ENCODE measurements around the gene PLAAT1. TPM values are rescaled to one million over a fixed set of nuclear protein-coding genes. Genes with fewer than 3 reads are reported as not detected.

PLAAT1 gene
- total RNA-seq, 6 donors from 2014 or later = 0.20 to 0.46 (median 0.40) TPM; not detected in 3

- no peaks in the 10 kb centered on the region for H3K27me3 ChIP-seq
- H3K9me3 ChIP-seq = no peaks in the 10 kb centered on the region
- ATAC-seq (ENCODE audit: low FRiP score in 2 of 2) (peak in 1 of 2 donors; percentile 35), DNase-seq (no peak)
- no peak for TF ChIP-seq CTCF (IDR thresholded peaks at IDR 0.05)
- no peak for TF ChIP-seq EP300 (IDR thresholded peaks at IDR 0.05)
- no peak for TF ChIP-seq POLR2A (IDR thresholded peaks at IDR 0.05)
- no peak for TF ChIP-seq POLR2AphosphoS5 (IDR thresholded peaks at IDR 0.05)
- H3K4me1 ChIP-seq = no peaks in the 10 kb centered on the region
- H3K27ac ChIP-seq = no peak overlapping the region
- no peak overlapping the region for H3K4me3 ChIP-seq
- no peaks in the 10 kb centered on the region for H3K36me3 ChIP-seq
- WGBS, 2 donors = 88 to 89% methylated on average over 3 of the region's 3 CpGs
Observed at GRCh38 chr3:193313061-193313958, 72.3 kb downstream of the PLAAT1 start.

GRCh38 chr3:193314161-193314560, 73.1 kb downstream of the PLAAT1 start:
- H3K27me3 ChIP-seq = no peaks in the 10 kb centered on the region

GRCh38 chr3:193317682-193318300, 76.8 kb downstream of the PLAAT1 start:
- WGBS, 2 donors = 72 to 84% methylated on average over 2 of the region's 2 CpGs
- no peaks in the 10 kb centered on the region for H3K36me3 ChIP-seq
- DNase-seq (no peak), ATAC-seq (ENCODE audit: low FRiP score in 2 of 2) (no peak)
- H3K4me3 ChIP-seq = no peak overlapping the region
- no peaks in the 10 kb centered on the region for H3K4me1 ChIP-seq
- TF ChIP-seq POLR2AphosphoS5 (IDR thresholded peaks at IDR 0.05) = no peak
- TF ChIP-seq EP300 (IDR thresholded peaks at IDR 0.05) = no peak
- TF ChIP-seq CTCF (IDR thresholded peaks at IDR 0.05) = no peak
- no peak for TF ChIP-seq POLR2A (IDR thresholded peaks at IDR 0.05)
- no peaks in the 10 kb centered on the region for H3K9me3 ChIP-seq
- H3K27ac ChIP-seq = no peak overlapping the region
- H3K27me3 ChIP-seq = no peaks in the 10 kb centered on the region

More at GRCh38 chr3:193314161-193314560, 73.1 kb downstream of the PLAAT1 start:
- Histone ChIP-seq H3K4me1 (no peaks in the 10 kb centered on the region), H3K27ac (no peak overlapping the region), H3K9me3 (no peaks in the 10 kb centered on the region), H3K4me3 (no peak overlapping the region), H3K36me3 (no peaks in the 10 kb centered on the region)
- DNase-seq = no peak
- ATAC-seq (ENCODE audit: low FRiP score in 2 of 2) = no peak
- WGBS, 2 donors = 84 to 90% methylated on average over 3 of the region's 3 CpGs
- TF ChIP-seq POLR2A (IDR thresholded peaks at IDR 0.05) (no peak), CTCF (IDR thresholded peaks at IDR 0.05) (no peak), POLR2AphosphoS5 (IDR thresholded peaks at IDR 0.05) (no peak), EP300 (IDR thresholded peaks at IDR 0.05) (no peak)

Other genes starting within 250 kb of the PLAAT1 start
- 1 to 10 TPM in 4 of 6 donors, under 1 TPM in 2; 0.66 to 8.9 (median 1.6) TPM for gene ATP13A5, start 137.5 kb downstream of the PLAAT1 start, total RNA-seq